HCT116 (cell line): ENCODE results near the gene MAST4. TPM values are rescaled to one million over a fixed set of nuclear protein-coding genes. Genes with fewer than 3 reads are reported as not detected.

Source experiments
- ATAC-seq: fragments of 200-7000 bp; cut with Tn5 transposase; 2 replicates; pipeline ENCODE4 v1.9.1; 2020; ENCODE audit warnings: mild to moderate bottlenecking, moderate library complexity
- BruUV-seq: library from RNA; stranded (reverse); fragments of 400-500 nt; replicated peaks from 2 replicates; lab custom pipeline; 2021; lab: Mats Ljungman, UMichigan
- CTCF ChIA-PET: fragments of 300-600 bp; sonication (Branson Sonifier 250); formaldehyde crosslinking; loops from one replicate; lab custom pipeline; 2021; ENCODE audit warnings: antibody characterized with exemption; lab: Charles Lee
- POLR2A ChIA-PET: fragments of 300-600, 350-600 bp; sonication (Branson Sonifier 250); formaldehyde crosslinking; loops from one replicate; lab custom pipeline; 2021; ENCODE audit warnings: antibody characterized with exemption; lab: Charles Lee
- RAD21 ChIA-PET, 2 experiments: fragments of 300-600 bp; sonication (Branson Sonifier 250); formaldehyde crosslinking; loops; one replicate each; lab custom pipeline; 2023; ENCODE audit warnings: low total read pairs in 2 of 2; ENCODE audit not compliant: uncharacterized antibody in 2 of 2, unreplicated experiment in 2 of 2, low non-redundant PET in 1 of 2; lab: Charles Lee
- DNase-seq: peaks from one replicate; pipeline ENCODE4 v3.0.0-alpha.2; 2010; ENCODE audit warnings: low read depth, low spot score
- H2AFZ ChIP-seq: fragments of 200-600 bp; shearing (Covaris generic), sonication (generic); 2 replicates; pipeline ENCODE4 v1.6.1; 2017; ENCODE audit warnings: low read depth, mixed run types, mixed read lengths, antibody characterized with exemption, low read length; ENCODE audit not compliant: poor library complexity, severe bottlenecking
- H3K27ac ChIP-seq: 2 replicates; pipeline ENCODE4 v1.5.1; 2012; ENCODE audit warnings: low read depth, low read length
- H3K27me3 ChIP-seq: fragments of 200-600 bp; sonication (generic); 2 replicates; pipeline ENCODE4 v1.6.1; 2016; ENCODE audit warnings: mixed run types, low read length, mixed read lengths; ENCODE audit not compliant: insufficient read depth
- H3K36me3 ChIP-seq, 2 experiments: fragments of 200-500 bp in 1 of 2; fragments of 200-600 bp in 1 of 2; sonication (Bioruptor generic) in 1 of 2; sonication (generic) in 1 of 2; 2 replicates each; pipeline versions ENCODE4 v1.5.1 to v1.6.1; 2014 to 2016; ENCODE audit warnings: low read length in 2 of 2, inconsistent platforms in 1 of 2, mixed read lengths in 1 of 2, mixed run types in 1 of 2; ENCODE audit not compliant: insufficient read depth in 2 of 2, control insufficient read depth in 1 of 2
- H3K4me1 ChIP-seq, 2 experiments: fragments of 200-600 bp in 1 of 2; sonication (generic) in 1 of 2; 2 replicates each; pipeline versions ENCODE4 v1.5.1 to v1.6.1; 2012 to 2017; ENCODE audit warnings: low read length in 2 of 2, inconsistent platforms in 1 of 2, mild to moderate bottlenecking in 1 of 2, mixed read lengths in 1 of 2, mixed run types in 1 of 2, moderate library complexity in 1 of 2; ENCODE audit not compliant: insufficient read depth in 2 of 2, control insufficient read depth in 1 of 2
- H3K4me2 ChIP-seq: fragments of 200-600 bp; sonication (generic); 2 replicates; pipeline ENCODE4 v1.6.1; 2017; ENCODE audit warnings: mixed run types, low read length, mixed read lengths
- H3K4me3 ChIP-seq, 2 experiments: fragments of 200-600 bp in 1 of 2; sonication (generic) in 1 of 2; replicated peaks in 1 of 2; 2 replicates each; pipeline ENCODE4 v1.5.1; 2011 to 2016; ENCODE audit warnings: low read length in 2 of 2, control low read depth in 1 of 2, low read depth in 1 of 2, mild to moderate bottlenecking in 1 of 2, mixed read lengths in 1 of 2, mixed run types in 1 of 2
- H3K79me2 ChIP-seq: fragments of 200-600 bp; sonication (generic); 2 replicates; pipeline ENCODE4 v1.6.1; 2017; ENCODE audit warnings: mild to moderate bottlenecking, mixed run types, low read length, moderate library complexity, mixed read lengths; ENCODE audit not compliant: insufficient read depth
- H3K9ac ChIP-seq: fragments of 200-600 bp; sonication (generic); 2 replicates; pipeline ENCODE4 v1.6.1; 2016; ENCODE audit warnings: low read length, mixed read lengths
- H3K9me2 ChIP-seq: fragments of 200-600 bp; sonication (generic), shearing (Covaris generic); 2 replicates; pipeline ENCODE4 v1.6.1; 2017; ENCODE audit warnings: mixed run types, mild to moderate bottlenecking, moderate library complexity; ENCODE audit not compliant: insufficient read depth
- H3K9me3 ChIP-seq, 2 experiments: fragments of 200-500 bp in 1 of 2; fragments of 200-600 bp in 1 of 2; sonication (Bioruptor generic) in 1 of 2; sonication (generic) in 1 of 2; 2 replicates each; pipeline ENCODE4 v1.6.1; 2014 to 2017; ENCODE audit warnings: low read length in 2 of 2, mixed read lengths in 2 of 2, inconsistent platforms in 1 of 2, low read depth in 1 of 2, mild to moderate bottlenecking in 1 of 2, mixed run types in 1 of 2, moderate library complexity in 1 of 2; ENCODE audit not compliant: control insufficient read depth in 1 of 2, insufficient read depth in 1 of 2
- H4K20me1 ChIP-seq: fragments of 200-600 bp; sonication (generic), shearing (Covaris generic); 2 replicates; pipeline ENCODE4 v1.6.1; 2017; ENCODE audit warnings: mixed run types, mild to moderate bottlenecking, moderate library complexity; ENCODE audit not compliant: insufficient read depth
- CEBPB ChIP-seq: IDR thresholded peaks from 2 replicates; pipeline ENCODE4 v1.6.1; 2012; ENCODE audit warnings: low read depth
- CTCF ChIP-seq, 3 experiments: fragments of 200-600 bp in 1 of 3; sonication (generic) in 1 of 3; IDR thresholded peaks in 2 of 3; conservative IDR thresholded peaks in 1 of 3; 2 replicates each; pipeline ENCODE4 v1.5.1; 2012 to 2017; ENCODE audit warnings: low read depth in 2 of 3, low read length in 2 of 3, antibody characterized with exemption in 1 of 3, borderline replicate concordance in 1 of 3, control low read depth in 1 of 3, mild to moderate bottlenecking in 1 of 3, mixed read lengths in 1 of 3, mixed run types in 1 of 3, moderate library complexity in 1 of 3; ENCODE audit not compliant: insufficient read depth in 1 of 3
- JUND ChIP-seq: IDR thresholded peaks from 2 replicates; pipeline ENCODE4 v1.6.1; 2012
- RAD21 ChIP-seq: IDR thresholded peaks from 2 replicates; pipeline ENCODE4 v1.6.1; 2012; ENCODE audit warnings: low read depth, mild to moderate bottlenecking
- SRF ChIP-seq: IDR thresholded peaks from 2 replicates; pipeline ENCODE4 v1.6.1; 2012; ENCODE audit warnings: low read depth
- YY1 ChIP-seq: IDR thresholded peaks from 2 replicates; pipeline ENCODE4 v1.6.1; 2011; ENCODE audit warnings: low read length, low read depth, moderate library complexity, mild to moderate bottlenecking; ENCODE audit not compliant: insufficient replicate concordance; ENCODE audit errors: extremely low read depth
- intact Hi-C: fragments of 100-400 bp; cut with micrococcal nuclease; formaldehyde crosslinking; loops from 2 replicates; pipeline ENCODE4 v1.10.0; 2022
- total RNA-seq: library from RNA; stranded (reverse); gene quantifications from one replicate; pipeline ENCODE4 v1.2.1, GENCODE V29; 2021; ENCODE audit not compliant: unreplicated experiment
- TF ChIP-seq, protein P1 (sequence below): IDR thresholded peaks from 2 replicates; pipeline ENCODE4 v1.6.1; 2012; ENCODE audit warnings: low read depth

The MAST4 gene
- total RNA-seq, 1 experiment from 2014 or later, result 1.1 TPM

- Histone ChIP-seq H3K9me3 (no peaks in the 10 kb centered on the region), H3K27me3 (peaks cover 35% of the 10 kb centered on the region; the same call in 1 of the 2 replicates), H3K79me2 (no peaks in the 10 kb centered on the region), H3K36me3 (no peaks in the 10 kb centered on the region), H3K9me2 (no peaks in the 10 kb centered on the region), H3K9ac (no peak overlapping the region), H2AFZ (no peak overlapping the region), H3K4me1 (no peaks in the 10 kb centered on the region), H3K27ac (no peak overlapping the region), H3K4me2 (no peak overlapping the region), H4K20me1 (no peaks in the 10 kb centered on the region), H3K4me3 (no peak overlapping the region)
- ChIA-PET POLR2A (no interaction called here), RAD21 (no interaction called here), CTCF (interaction anchor here (0.8 to 3.2 kb wide), 3 partner anchors 16 to 490 kb away, joined by 3 to 14 read pairs (median 3); no protein-coding TSS in a partner anchor)
- intact Hi-C loops, result no loop called here
- TF ChIP-seq YY1 (no peak), CTCF (IDR thresholded peaks at IDR 0.05 in 2 of 3, conservative IDR thresholded peaks at IDR 0.05 in 1 of 3; ENCODE audit: borderline replicate concordance in 1 of 3, insufficient read depth in 1 of 3, low read depth in 2 of 3, low read length in 2 of 3) (peak in 2 of 3 experiments; percentile 21 to 30; a peak in 1 of 6 replicates), CEBPB (no peak), SRF (no peak), RAD21 (peak; percentile 36), JUND (no peak)
- TF ChIP-seq, protein P1, sequence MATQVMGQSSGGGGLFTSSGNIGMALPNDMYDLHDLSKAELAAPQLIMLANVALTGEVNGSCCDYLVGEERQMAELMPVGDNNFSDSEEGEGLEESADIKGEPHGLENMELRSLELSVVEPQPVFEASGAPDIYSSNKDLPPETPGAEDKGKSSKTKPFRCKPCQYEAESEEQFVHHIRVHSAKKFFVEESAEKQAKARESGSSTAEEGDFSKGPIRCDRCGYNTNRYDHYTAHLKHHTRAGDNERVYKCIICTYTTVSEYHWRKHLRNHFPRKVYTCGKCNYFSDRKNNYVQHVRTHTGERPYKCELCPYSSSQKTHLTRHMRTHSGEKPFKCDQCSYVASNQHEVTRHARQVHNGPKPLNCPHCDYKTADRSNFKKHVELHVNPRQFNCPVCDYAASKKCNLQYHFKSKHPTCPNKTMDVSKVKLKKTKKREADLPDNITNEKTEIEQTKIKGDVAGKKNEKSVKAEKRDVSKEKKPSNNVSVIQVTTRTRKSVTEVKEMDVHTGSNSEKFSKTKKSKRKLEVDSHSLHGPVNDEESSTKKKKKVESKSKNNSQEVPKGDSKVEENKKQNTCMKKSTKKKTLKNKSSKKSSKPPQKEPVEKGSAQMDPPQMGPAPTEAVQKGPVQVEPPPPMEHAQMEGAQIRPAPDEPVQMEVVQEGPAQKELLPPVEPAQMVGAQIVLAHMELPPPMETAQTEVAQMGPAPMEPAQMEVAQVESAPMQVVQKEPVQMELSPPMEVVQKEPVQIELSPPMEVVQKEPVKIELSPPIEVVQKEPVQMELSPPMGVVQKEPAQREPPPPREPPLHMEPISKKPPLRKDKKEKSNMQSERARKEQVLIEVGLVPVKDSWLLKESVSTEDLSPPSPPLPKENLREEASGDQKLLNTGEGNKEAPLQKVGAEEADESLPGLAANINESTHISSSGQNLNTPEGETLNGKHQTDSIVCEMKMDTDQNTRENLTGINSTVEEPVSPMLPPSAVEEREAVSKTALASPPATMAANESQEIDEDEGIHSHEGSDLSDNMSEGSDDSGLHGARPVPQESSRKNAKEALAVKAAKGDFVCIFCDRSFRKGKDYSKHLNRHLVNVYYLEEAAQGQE, result peak; percentile 35
- no TSS peak for BruUV-seq
- no peak for DNase-seq
- ATAC-seq, result no peak
Measured at GRCh38 chr5:66796305-66797292, 200.4 kb downstream of the MAST4 start.
